HFF-Myc (cell line): Measurements from ENCODE around the gene MARVELD2.

Experiments
- DNase-seq: peaks from one replicate; pipeline ENCODE4 v3.0.0-alpha.2; 2011; ENCODE audit warnings: low read depth; ENCODE audit errors: extremely low read depth
- H3K4me3 ChIP-seq: replicated peaks from 2 replicates; pipeline ENCODE4 v1.5.1; 2011; ENCODE audit warnings: low read depth, mild to moderate bottlenecking, control low read depth, low read length
- CTCF ChIP-seq: IDR thresholded peaks from 2 replicates; pipeline ENCODE4 v1.5.1; 2012; ENCODE audit warnings: mild to moderate bottlenecking, low read depth, low read length, control low read depth; ENCODE audit errors: missing control alignments

MARVELD2 gene

GRCh38 chr5:69374911-69375446, 39.9 kb upstream of the MARVELD2 start:
- no peak for DNase-seq

GRCh38 chr5:69378376-69378775, 36.5 kb upstream of the MARVELD2 start:
- TF ChIP-seq CTCF = no peak
- no peak overlapping the region for H3K4me3 ChIP-seq
- no peak for DNase-seq

More at GRCh38 chr5:69374911-69375446, 39.9 kb upstream of the MARVELD2 start:
- TF ChIP-seq CTCF = no peak
- H3K4me3 ChIP-seq = no peak overlapping the region

- no peak overlapping the region for H3K4me3 ChIP-seq
- no peak for DNase-seq
- no peak for TF ChIP-seq CTCF
Observed at GRCh38 chr5:69404659-69405330, 10.1 kb upstream of the MARVELD2 start.

GRCh38 chr5:69415584-69415958, 655 bp downstream of the MARVELD2 start:
- no peak for DNase-seq
- no peak for TF ChIP-seq CTCF

GRCh38 chr5:69416180-69416579, 1.3 kb downstream of the MARVELD2 start:
- H3K4me3 ChIP-seq = no peak overlapping the region

More at GRCh38 chr5:69415584-69415958, 655 bp downstream of the MARVELD2 start:
- H3K4me3 ChIP-seq = no peak overlapping the region

GRCh38 chr5:69416699-69417098, 1.8 kb downstream of the MARVELD2 start:
- no peak overlapping the region for H3K4me3 ChIP-seq
- no peak for DNase-seq
- TF ChIP-seq CTCF = no peak

More at GRCh38 chr5:69416180-69416579, 1.3 kb downstream of the MARVELD2 start:
- DNase-seq = no peak
- no peak for TF ChIP-seq CTCF

GRCh38 chr5:69418554-69418953, 3.6 kb downstream of the MARVELD2 start:
- TF ChIP-seq CTCF = no peak
- DNase-seq = no peak
- H3K4me3 ChIP-seq = no peak overlapping the region
